D341Med (cell line): ENCODE results near the gene PLXNA4.

Experiments used
- DNase-seq: peaks from one replicate; pipeline ENCODE4 v3.0.0; 2012; ENCODE audit warnings: low spot score

PLXNA4 gene

DNA sequence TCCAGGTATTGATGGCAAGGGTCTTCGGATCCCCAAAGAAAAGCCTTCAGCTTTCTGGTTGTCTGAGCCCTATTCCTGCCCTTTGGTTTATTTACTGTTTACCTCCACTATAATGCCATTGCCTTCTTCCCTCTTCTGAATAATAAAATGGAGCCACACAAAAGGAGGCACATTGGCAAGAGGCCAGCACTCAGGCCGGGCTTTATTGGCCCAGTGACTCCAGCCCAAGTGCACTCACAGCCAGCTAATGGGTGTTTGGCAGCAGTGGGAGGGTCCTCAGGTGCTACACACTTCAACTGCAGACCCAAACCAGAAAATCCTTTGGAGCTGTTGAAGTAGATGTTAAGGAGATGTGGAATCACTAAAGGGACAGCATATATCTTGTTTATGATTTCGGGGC lies 336.0 kb downstream of the PLXNA4 start:
- DNase-seq = no peak

DNA sequence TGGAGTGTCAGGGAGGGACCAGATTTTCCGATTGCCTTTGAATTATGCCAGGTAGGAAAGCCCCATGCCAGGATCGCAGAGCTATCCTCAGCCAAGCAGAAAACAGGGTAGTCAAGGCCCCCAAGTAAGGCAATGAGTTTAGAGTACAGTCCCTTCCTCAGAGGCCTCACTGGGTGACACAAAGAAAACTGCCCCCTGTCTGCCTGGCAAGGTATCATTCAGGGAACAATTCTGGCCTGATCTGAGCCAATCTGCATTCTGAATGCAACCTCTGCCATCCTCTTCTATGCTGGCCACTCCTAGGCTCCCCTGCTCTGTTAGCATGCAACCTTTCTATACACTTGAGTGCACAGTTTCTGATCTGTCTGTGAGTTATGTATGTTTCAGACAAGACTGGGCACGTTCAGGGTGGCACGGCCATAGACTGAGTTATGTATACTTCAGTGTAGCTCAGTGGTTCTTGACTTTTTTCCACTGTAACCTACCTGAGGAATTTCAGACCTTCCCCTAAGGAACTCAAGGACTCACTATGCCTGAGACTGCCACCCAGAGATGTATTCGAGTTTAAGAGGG lies 336.8 kb downstream of the PLXNA4 start:
- DNase-seq = no peak

DNA sequence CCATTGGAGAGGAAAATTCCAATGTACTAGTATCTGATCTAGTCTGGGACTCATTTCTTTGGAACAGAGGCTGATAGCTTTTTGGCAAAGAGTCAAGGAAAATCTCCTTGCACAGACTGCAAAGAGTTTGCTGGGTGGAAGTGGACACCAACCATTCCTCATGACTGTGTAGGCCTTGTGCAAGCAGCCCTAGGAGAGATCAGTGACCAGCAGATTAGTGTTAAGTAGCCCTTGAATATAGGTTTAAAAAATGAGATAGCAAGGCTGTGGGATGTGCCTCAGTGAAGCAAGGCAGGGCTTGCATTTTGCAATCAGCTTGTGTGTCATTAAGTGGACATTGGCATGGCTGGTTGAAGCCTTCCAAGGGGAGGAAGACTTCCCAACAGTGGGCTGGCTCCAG lies 341.6 kb downstream of the PLXNA4 start:
- no peak for DNase-seq

DNA sequence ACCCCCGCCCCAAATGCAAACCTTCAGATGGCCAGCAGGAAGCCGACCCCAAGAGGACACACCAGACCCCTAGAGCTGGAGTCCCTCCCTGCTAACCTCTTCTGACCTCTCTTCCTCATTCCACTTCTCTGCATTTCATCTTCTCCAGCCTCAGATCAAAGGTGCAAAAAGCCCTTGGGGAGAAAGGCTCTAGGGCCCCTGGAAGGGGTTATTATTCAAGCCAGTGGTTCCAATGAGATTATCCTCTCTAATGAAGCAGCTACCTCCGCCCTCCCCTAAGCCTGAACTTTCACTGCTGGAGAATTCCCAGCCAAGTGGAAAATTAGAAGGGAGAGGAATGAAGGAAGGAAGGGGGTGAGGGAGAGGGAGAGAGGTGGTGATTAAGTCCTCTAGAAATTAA lies 343.9 kb downstream of the PLXNA4 start:
- DNase-seq = peak; percentile 48

DNA sequence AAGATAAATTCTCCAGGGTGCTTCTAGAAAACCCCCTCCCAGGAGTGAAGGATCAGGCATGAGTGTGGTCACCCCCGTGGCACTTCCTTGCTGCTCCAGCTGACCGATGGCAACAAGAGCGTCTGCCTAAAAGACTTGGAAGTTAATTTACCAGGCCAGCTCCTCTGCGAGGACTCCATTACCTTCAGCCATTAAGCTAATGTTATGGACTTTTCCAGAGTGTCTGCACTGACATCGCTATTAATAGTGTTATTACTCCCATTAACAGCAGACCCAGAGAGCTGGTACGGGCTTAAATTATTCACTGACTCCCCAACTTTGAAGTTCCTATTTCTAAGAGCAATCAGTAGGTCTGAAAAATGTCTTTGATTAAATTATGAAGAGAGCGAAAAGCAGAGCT lies 345.8 kb downstream of the PLXNA4 start:
- no peak for DNase-seq

DNA sequence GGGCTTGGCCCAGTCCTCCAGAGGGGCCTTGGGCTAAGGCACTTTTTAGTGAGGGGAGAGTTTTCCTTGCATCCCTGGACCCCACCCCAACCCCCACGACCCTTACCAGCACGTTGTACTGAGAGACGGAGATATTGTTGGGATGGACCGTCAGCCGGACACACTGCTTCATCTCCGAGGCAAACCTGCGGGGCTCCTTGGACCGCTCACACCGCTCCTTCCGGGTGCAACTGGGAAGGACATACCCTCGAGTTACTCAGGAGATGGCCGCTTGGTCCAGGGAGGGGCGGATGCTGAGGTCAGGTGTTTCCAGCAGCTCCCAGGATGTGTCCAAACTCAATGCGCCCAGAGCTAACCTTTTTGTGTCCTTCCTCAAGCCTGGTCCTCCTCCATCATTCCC lies 348.0 kb downstream of the PLXNA4 start:
- DNase-seq = no peak

DNA sequence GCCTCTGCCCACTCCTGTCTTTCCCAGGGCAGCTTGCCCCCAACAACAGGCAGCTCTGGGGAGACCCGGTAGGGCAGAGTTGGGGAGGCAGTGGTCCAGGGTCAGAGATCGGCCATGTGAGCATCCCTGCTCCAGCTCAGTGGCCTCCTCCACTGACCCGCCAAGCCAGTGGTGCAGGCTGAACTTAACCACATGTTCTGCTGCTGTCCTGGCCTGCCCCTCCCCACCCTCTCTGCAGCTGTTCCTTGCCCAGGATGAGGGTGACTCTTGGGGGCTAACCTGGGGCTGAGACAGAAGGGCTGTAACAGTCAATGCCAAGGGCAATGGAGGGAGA lies 349.3 kb downstream of the PLXNA4 start:
- no peak for DNase-seq

DNA sequence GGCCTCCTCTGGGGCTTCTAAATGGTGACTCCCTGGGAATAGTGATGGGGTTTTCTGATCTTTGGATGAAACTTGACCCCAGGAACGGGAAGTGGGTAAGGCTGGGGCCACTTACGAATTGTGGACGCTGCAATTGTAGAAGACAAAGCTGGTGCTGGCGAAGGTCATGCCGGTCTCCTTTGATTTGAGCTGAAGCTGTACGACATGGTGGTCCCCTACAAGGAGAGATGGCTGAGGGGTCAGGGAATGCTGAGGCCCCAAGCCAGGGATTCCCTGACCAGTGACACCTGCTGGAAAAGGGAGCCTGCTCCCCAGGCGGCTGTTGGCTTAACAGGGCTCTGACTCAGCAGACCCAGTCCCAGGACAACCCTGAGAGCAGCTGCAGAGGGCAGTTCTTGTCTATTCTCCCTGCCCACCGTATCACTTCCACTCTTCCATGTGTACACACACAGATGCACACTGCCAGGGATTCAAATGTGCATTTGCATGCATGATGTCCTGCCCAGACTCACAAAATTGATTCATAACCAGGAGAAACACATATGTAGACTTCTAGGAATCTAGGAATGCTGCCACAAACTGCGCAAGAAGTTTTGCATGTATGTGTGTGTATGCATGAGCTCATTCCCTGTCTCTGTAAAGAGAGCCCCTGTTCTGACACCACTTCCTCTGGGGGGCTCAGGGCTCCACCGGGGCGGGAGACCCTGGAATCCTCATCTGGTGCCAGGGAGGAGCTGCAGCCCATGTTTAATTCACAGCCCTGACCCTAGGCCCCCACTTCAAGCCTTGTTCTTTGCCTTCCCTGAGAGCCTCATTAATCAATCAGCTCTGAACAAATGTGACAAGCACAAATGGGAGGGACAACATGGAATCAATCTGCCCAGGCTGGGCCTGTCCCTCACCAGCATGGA lies 350.0 kb downstream of the PLXNA4 start:
- DNase-seq = no peak

DNA sequence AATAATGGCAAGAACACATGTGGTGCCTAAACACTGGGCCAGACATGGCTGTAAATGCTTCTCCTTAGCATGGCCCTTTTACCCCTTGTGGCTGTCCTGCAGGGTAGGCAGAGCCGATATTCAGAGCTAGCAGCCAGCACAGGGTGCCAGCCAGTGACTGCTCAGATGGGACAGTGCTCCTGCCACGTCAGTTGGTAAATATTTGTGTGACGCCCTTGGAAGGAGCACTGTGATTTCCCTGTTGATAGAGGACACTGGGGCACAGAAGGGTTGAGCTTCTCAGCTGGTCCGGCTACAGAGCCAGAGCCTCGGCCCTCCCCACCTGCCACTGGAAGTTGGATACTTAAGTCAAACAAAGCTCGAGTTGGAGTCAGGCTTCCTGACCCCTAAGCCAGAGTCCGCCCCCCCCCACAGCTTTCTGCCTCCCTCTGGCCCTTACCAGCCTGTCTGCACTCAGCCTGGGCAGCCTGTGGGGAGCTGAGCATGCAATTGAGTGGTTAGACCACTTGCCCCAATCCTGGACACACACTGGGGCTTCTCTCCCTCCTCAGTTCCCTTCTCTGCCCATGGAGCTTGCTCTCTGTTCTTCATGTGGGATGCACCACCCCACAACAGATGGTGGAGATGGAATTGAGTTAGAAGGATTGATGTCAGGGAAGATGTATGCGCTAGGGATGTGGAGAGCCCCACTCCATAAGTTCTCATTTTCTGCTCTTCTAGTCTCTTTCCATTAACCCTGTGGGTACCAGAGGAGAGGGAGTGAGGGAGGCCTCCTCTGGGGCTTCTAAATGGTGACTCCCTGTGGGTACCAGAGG lies 350.8 kb downstream of the PLXNA4 start:
- no peak for DNase-seq

DNA sequence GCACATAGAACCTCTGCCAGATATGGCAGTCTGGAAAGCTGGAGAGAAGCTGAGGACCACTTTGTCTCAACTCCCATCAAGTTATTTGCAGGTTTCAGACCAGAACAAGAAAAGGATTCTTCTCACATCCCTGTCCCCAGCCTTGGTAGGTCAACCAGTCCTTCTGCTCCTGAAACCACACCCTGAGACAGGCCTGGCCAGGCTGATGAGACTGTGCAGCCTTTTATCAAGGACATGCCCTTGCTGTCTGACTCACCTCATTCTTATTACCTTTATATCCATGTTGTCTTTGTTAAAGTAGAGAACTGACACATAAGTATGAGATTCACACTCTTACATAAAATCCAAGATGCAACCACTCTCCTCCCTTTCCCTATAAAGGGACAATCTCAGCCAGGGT lies 354.9 kb downstream of the PLXNA4 start:
- DNase-seq = no peak

DNA sequence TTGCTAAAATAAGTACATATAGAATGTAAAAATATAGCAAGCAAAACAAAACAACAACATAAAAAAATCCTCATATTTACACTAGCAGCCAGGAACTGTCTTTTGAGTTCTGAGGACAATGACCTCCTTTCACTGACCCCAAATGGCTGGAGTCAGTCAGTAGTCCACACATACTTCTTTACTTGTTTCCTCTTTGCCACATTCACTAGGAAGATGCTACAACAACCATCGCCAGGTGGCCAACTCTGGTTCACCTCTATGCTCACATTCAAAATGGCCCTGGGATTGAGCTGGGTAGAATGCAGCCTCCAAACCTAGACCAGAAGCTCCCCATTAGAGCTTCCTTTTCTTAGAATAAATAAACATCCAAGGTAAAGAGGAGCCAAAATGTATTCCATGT lies 356.2 kb downstream of the PLXNA4 start:
- no peak for DNase-seq

DNA sequence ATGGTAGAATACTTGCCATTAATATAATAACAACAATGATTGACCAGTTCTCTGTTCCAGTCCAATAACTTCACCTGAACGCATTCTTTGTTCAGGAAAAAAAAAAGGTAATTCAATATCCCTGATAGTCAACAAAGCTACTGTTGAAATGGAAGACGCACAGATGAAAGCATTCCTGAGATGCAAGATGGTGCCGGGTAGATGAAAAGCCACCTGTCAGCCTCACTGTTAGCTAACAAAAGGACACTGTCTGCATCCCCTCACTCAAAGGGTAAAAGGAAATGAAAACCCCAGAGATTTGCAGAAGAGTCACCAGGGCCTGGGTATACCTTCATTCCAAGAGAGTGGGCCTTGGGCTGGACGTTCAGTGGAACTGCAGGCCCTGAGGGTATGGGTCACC lies 357.4 kb downstream of the PLXNA4 start:
- DNase-seq = no peak

DNA sequence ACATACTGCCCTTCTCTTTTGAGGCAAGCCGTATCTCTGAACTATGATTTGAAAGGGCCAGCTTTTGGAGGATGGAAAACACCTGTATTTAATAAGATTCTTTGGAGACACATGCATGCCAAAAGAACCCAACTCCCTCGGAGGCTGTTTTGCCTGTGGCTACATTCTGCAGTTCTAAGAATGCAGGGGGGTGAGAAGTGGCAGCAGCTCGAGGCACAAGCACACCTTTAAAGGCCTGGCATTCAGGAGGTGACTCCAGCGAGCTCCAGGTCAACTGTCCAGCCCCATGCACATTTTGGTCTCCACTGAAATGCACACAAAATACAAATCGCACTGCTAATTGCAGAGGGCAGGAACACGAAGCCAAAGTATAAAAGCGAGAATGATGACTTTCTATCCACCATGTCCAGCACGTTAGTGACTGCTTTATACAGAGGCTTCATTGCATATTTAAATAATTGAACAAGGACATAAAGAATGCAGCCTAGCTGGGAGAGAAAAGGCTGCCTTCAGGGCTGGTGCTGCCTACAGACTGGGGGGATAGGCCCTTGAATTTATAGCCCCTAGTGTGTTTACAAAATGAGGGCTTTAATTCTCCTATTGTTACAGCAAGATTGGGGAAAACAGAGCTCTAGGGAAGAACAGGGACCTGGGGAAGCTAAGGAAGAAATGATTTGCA lies 359.3 kb downstream of the PLXNA4 start:
- no peak for DNase-seq

DNA sequence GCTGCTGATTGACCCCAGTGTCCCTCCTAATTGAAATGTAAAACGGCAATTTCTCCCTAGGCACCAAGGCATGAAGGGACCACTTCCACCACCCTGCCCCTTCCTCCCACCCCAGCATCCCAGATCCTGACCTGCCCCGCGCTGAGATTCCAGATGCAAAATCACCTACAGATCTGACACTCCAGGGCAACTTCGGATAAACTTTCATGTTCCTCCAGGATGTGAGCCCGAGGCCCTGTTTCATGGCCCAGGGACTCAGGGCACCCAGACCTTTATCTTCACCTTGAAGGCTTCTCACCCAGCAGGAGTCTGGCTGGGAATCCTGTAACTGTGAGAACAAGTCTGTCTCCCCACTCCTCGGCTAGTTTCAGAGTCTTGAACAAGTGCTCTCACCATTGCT lies 361.8 kb downstream of the PLXNA4 start:
- no peak for DNase-seq

DNA sequence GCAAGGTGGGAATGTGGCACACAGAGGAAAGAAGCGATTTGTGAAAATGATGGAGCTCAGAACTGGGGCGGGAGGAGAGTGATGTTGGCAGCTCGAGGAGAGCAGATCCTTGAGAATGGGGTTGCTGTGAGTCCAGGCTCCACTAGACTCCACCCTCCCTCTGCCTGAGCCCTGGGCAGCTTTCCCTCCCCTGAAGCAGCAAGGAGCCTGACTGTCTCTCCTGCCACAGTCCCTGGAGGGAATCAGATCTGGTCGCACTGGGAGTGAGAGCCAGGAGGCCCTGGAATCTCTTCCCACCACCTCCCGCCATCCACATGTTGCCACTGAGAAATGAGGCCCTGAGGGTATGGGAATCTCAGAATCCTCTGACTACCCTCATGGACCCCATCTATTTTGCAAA lies 362.7 kb downstream of the PLXNA4 start:
- no peak for DNase-seq

DNA sequence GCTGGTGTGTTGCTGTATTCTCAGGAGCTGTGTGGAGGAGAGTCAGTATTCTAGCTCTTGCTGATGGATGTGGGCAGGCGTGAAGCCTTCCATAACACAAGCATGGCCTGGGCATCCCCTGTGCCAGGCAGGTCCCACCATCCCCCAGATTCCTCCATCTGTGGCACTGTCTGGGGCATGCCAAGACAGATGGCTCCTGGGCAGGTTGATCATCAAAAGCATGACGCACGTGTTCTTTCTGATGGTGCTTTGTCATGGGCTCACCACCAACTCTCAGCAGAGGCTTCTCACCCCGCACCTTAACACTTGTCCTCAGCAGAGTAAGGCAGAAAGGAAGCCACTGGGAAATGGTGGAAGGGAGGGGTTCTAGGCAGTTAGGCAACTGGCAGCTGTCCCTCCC lies 364.3 kb downstream of the PLXNA4 start:
- no peak for DNase-seq

DNA sequence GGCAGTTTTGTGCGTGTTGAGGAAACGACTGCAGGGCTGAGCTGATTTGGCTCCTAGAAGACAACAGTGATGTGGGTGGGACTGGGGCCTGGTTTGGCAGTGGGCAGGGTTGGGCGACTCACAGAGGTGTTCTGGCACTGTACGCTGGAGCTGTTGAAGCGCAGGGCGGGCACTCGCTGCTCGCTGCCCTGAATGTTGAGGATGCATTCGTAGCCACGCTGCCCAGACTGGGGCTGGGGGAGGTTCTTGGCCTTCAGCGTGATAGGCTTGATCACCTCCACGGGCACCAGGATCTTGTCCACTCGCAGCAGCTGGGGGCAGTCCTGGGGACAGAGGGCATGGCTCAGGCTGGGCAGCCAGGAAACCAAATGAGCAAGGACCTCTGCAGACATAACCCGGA lies 365.4 kb downstream of the PLXNA4 start:
- DNase-seq = no peak

DNA sequence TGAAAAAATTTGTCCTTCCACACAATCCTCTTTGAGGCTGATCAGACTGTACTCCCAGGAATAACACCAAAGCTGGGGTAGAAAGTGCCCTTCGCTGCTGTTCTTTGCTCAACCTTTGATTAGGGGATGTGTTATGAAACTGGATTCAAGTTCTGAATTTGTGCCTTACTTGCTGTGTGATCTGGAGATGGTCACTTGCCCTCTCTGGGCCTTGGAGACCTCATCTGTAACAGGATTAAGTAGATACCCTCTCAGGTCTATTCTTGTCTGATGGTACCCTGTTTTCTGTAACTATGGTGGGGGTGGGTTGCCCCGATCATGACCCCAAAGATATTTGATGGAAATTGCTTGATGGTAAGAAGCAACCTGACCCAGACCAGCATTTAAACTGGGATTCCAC lies 368.5 kb downstream of the PLXNA4 start:
- DNase-seq = no peak

DNA sequence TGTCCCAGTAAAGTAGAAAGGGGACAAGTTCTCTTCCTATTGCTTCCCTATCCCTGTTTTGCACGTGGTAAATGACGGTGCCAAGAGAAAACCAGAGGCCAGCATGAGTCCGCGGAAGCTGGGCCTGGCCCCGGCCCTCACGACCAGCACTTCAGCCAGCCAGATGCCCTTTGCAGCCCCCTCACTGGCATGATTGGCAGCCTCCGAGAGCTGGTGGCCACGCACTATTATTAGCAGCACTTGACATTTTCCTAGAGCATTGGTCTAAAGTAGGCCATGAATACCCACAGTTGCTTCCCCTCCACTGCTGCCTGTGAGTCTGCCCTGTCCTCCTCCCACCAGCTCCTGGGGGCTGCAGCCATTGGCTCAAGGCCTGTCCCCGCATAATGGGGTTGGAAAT lies 369.1 kb downstream of the PLXNA4 start:
- DNase-seq = no peak

DNA sequence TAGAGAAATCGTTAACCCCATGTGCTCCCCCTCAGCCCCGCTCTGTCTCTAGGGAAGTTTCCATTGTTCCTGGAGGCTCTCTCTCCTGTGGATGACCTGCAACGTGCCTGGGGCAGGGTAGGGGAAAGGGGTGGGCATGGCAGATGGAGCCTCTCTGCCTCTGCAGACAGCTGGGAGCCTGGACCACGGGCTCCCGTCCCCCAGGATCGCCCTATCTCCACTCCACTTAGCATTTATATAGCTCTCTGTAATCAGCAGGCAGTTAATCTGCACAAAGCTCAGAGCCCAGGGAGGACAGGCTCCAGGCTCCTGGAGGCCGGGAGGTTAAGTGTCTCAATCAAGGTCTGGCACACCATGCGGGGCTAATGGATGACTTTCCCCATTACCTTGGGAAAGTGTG lies 369.7 kb downstream of the PLXNA4 start:
- DNase-seq = peak; percentile 49

DNA sequence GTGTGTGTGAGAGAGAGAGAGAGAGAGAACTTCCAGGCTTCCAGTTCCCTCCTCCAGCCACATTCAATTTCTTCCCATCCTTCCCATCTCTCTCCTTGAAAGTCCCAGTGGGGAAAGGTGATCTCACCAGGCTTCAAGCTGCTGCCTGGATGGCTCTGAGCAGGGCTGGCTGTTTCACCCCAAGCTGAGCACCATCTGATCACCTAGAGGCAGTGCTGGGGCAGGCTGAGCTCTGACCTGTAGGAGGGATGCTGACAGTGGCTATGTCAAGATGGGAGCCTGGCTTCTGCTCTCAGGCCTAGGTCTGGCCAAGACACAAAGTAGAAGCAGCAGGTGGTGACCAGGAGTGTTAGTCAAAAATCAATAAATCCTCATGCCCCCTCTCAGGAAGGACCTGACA lies 370.8 kb downstream of the PLXNA4 start:
- no peak for DNase-seq

DNA sequence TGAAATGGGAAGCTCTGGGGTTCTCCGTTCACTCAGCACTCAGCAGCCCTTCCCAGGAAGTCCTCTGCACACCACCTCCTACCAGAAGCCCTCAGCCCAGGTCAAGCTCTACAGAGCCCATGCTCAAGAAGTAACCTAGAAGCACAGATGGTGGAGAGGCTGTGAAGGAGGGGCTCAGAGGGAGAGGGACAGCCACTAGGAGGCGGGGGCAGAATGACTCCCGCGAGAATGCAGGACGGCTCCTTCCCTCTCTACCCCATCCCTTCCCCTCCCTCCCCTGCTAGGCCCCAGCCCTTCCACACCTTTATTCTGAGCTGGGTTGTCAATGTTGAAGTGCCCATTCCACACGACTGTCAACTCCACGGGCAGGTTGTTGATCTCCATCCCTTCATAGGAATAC lies 373.2 kb downstream of the PLXNA4 start:
- DNase-seq = no peak

DNA sequence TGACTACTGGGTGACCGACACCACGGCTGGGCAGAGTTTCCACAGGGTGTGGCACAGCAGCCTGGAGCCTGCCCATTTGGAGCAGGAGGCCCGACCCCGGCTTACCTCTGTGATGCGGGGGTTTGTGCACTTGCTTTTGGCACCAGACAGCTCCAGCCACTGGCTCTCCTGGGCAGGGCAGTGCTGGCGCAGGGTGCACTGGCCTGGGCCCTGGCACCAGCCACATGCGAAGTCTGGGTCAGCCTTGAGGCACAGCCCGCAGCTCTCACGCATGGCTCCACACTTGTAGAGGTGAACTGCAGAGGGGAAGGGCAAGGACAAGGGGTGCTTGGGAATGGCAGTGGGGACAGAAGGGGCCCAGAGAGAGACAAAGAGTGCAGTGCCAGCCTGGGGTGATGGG lies 373.7 kb downstream of the PLXNA4 start:
- DNase-seq = no peak
